SK-N-MC (cell line): ENCODE data around the gene ZNF22.

Experiments
- EZH2 ChIP-seq: fragments of 200-600 bp; sonication (generic); IDR thresholded peaks from one replicate; pipeline ENCODE4 v1.6.1; 2017; ENCODE audit warnings: antibody characterized with exemption
- POLR2AphosphoS5 ChIP-seq: IDR thresholded peaks from 2 replicates; pipeline ENCODE4 v1.6.1; 2012; ENCODE audit warnings: mild to moderate bottlenecking, low read depth, low read length, borderline replicate concordance

DNA sequence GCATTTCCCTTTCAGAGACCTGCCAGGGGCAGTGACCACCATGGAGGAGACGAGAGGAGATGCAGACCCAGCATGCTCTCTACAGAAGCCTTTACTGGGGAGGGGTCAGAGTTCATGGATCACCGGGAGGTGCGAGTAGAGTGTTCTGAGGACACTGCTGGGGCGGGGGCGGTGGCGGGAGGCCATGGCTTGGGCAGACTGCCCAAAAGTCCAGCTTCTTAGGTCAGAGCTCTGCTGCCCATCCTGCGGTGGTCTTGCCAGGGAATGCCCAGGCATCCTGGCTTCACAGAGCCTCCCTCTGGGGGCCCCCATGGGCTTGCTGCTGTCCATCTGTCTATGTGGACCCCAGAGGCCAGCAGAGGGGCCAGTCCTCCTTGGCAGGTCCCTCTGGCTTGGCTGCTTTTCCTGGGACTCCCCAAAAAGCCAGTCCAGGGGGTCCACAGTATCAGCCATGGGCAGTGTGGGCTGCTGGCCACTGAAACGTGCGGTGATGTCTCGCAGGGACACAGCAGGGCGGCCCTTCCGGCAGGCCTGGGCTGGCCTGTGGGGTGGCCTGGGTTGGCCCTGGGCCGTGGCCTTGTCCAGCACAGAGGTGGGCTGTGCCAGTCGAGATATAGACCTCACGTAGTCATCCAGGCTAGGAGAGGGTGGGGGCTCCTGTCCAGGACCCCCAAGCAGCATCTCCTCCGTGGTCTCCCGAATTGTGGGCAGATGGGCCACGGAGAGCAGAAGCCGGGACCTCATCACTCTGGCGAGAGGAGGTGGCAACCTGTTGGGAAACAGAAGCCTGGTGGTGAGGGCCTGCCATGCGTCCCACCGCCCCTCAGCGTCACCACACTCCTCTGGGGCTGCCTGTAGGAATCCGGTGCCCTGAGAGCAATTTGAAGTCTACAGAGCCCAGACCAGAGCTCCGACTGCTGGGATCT, 23.2 kb upstream of the ZNF22 start:
- TF ChIP-seq EZH2 (no peak), POLR2AphosphoS5 (no peak)
